Left ventricle myocardium inferior (tissue), 1 donor: Measurements from ENCODE around the gene PTTG1IP. TPM values are rescaled to one million over a fixed set of nuclear protein-coding genes. Genes with fewer than 3 reads are reported as not detected.
"Not testable (repeated sequence)": the region's sequence is repeated elsewhere in the genome, so short reads cannot be mapped to it uniquely, and the experiment has no call there.

Experiments used
- DNase-seq: peaks from one replicate; pipeline ENCODE4 v3.0.0-alpha.2; 2020
- H3K27ac ChIP-seq: fragments of 200-600 bp; replicated peaks from 2 replicates; pipeline ENCODE4 v1.8.0; 2021
- H3K27me3 ChIP-seq: fragments of 200-600 bp; 2 replicates; pipeline ENCODE4 v1.8.0; 2021; ENCODE audit warnings: low read depth
- H3K36me3 ChIP-seq: fragments of 200-600 bp; 2 replicates; pipeline ENCODE4 v1.8.0; 2021
- H3K4me1 ChIP-seq: fragments of 200-600 bp; 2 replicates; pipeline ENCODE4 v1.8.0; 2021
- H3K4me3 ChIP-seq: fragments of 200-600 bp; 2 replicates; pipeline ENCODE4 v1.8.0; 2021; ENCODE audit warnings: mild to moderate bottlenecking, moderate library complexity
- H3K9me3 ChIP-seq: fragments of 200-600 bp; replicated peaks from 2 replicates; pipeline ENCODE4 v1.8.0; 2021
- intact Hi-C: fragments of 100-400 bp; cut with micrococcal nuclease; formaldehyde crosslinking; loops from one replicate; pipeline ENCODE4 v1.11.0; 2022
- total RNA-seq: library from RNA; stranded (reverse); fragmentation: NEBNext Ultra II Directional; extraction: Animal tissue kit (Norgen Biotek cat#: 25700); gene quantifications from one replicate; pipeline ENCODE4 v1.2.1, GENCODE V29; 2021
- TF ChIP-seq, protein P1 (sequence below): fragments of 200-600 bp; IDR thresholded peaks from 2 replicates; pipeline ENCODE4 v1.8.0; 2021; ENCODE audit warnings: antibody characterized with exemption, mild to moderate bottlenecking, borderline replicate concordance
- donor health status: DM: no; HTN: yes; CAD: no; lungs with severe emphysema.

Gene PTTG1IP
- total RNA-seq, 1 donor from 2014 or later = 171 TPM

DNA sequence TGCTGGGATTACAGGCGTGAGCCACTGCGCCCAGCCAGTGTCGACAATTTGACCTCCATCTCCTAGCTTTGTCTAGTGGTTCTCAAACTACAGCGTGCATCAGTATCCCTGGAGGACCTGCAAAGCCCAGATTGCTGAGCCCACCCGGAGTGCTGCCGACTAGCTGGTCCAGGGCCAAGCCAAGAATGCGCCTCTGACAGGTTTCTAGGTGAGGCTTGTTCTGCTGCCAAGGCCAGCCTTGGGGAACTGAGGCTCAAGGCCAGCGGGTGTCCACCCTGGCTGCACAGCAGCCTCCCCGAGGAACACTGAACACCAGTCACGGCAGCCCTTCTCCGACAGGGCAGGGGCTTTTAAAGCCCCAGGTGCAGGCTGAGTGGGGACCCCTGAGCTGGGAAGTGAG lies 9.8 kb upstream of the PTTG1IP start:
- intact Hi-C loops = no loop called here
- no peaks in the 10 kb centered on the region for H3K27me3 ChIP-seq
- no peak overlapping the region for H3K27ac ChIP-seq
- H3K4me1 ChIP-seq = peaks cover 7% of the 10 kb centered on the region
- no peaks in the 10 kb centered on the region for H3K9me3 ChIP-seq
- no peak for DNase-seq
- TF ChIP-seq, protein P1, sequence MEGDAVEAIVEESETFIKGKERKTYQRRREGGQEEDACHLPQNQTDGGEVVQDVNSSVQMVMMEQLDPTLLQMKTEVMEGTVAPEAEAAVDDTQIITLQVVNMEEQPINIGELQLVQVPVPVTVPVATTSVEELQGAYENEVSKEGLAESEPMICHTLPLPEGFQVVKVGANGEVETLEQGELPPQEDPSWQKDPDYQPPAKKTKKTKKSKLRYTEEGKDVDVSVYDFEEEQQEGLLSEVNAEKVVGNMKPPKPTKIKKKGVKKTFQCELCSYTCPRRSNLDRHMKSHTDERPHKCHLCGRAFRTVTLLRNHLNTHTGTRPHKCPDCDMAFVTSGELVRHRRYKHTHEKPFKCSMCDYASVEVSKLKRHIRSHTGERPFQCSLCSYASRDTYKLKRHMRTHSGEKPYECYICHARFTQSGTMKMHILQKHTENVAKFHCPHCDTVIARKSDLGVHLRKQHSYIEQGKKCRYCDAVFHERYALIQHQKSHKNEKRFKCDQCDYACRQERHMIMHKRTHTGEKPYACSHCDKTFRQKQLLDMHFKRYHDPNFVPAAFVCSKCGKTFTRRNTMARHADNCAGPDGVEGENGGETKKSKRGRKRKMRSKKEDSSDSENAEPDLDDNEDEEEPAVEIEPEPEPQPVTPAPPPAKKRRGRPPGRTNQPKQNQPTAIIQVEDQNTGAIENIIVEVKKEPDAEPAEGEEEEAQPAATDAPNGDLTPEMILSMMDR = no peak
- H3K36me3 ChIP-seq = no peaks in the 10 kb centered on the region
- H3K4me3 ChIP-seq = no peak overlapping the region

DNA sequence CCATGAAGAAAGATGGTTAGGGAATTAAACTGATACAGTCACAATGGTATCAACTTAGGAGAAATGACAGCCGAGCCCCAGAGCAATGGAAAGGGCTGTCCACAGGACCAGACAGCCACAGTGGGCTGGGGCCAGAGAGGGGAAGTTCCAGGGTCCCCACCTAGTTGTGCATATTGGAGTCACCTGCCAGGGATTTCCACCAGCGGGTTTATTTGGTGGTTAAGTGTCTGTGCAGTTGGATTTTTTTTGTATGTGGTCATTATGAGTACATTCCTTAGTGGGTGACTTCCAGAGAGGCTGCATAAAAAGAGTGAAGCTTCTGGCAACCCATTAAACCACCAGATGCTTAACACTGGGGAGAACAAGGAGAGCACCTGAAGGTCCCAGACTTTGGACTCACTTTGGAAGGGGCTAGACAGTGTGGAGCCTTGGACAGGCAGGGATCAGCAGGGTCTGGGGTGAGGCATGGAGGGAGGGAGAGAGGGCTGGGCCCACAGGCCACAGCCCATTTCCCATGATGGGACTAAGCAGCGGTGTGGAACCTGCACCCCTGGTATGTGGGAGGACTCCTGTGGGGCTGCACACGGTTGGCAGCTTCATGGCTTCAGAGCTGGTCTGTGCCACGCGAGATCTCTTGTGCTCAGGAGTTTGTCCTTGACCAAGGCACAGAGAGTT lies 7.8 kb upstream of the PTTG1IP start:
- TF ChIP-seq, protein P1 = no peak
- H3K36me3 ChIP-seq = no peaks in the 10 kb centered on the region
- H3K4me3 ChIP-seq = no peak overlapping the region
- DNase-seq = no peak
- peaks cover 7% of the 10 kb centered on the region for H3K4me1 ChIP-seq
- H3K27me3 ChIP-seq = no peaks in the 10 kb centered on the region
- intact Hi-C loops = no loop called here
- H3K27ac ChIP-seq = peak overlapping the region; percentile 73
- H3K9me3 ChIP-seq = no peaks in the 10 kb centered on the region

DNA sequence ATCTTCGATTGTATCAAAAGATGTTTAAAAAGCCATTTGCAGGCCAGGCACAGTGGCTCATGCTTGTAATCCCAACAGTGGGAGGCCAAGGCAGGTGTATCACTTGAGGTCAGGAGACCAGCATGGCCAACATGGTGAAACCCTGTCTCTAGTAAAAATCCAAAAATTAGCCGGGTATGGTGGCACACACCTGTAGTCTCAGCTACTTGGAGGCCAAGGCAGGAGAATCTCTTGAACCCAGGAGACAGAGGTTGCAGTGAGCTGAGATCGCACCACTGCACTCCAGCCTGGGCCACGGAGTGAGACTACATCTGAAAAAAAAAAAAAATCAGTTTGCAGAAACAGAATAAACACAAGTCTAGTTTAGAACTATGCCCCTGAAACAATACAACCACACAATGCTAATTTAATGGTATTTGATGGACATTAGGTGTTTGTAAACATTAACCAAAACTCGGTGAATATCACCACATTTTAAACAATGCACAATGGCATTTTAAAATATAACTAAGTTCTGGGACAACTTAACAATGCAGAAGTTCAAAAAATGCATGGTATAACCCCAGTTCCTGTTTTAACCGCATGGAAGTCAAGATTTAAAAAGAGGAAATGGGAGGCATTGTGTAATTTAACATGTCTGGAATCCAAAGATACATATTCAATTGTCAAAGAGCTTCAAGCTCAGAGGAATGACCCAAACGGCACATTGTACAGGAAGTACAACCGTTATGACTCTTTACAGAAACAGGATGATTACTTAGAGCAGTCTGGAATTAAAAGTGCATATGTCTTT lies 7.1 kb upstream of the PTTG1IP start:
- intact Hi-C loops = no loop called here

DNA sequence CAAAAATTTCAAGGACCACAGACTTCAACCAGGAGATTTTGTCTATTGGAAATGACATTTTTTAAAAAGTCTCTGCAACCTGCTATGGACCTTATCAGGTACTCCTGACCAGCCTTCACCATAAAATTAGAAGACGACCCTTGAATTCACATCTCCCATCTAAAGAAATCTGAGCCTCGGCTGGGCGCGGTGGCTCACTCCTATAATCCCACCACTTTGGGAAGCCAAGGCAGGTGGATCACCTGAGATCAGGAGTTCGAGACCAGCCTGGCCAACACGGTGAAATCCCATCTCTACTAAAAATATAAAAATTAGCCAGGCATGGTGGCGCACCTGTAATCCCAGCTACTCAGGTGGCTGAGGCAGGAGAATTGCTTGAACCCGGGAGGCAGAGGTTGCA lies 5.7 kb upstream of the PTTG1IP start:
- H3K36me3 ChIP-seq, DNase-seq, H3K9me3 ChIP-seq, H3K4me3 ChIP-seq, intact Hi-C loops, H3K27me3 ChIP-seq: not testable (repeated sequence)
- H3K4me1 ChIP-seq = peaks cover 25% of the 10 kb centered on the region
- H3K27ac ChIP-seq = peak overlapping the region; percentile 27

More for the DNA sequence above, 7.1 kb upstream of the PTTG1IP start:
- Histone ChIP-seq H3K27me3 (no peaks in the 10 kb centered on the region), H3K4me3 (no peak overlapping the region), H3K36me3 (no peaks in the 10 kb centered on the region), H3K27ac (peak overlapping the region; percentile 73), H3K9me3 (no peaks in the 10 kb centered on the region), H3K4me1 (peaks cover 11% of the 10 kb centered on the region)
- TF ChIP-seq, protein P1 = no peak
- DNase-seq = no peak

DNA sequence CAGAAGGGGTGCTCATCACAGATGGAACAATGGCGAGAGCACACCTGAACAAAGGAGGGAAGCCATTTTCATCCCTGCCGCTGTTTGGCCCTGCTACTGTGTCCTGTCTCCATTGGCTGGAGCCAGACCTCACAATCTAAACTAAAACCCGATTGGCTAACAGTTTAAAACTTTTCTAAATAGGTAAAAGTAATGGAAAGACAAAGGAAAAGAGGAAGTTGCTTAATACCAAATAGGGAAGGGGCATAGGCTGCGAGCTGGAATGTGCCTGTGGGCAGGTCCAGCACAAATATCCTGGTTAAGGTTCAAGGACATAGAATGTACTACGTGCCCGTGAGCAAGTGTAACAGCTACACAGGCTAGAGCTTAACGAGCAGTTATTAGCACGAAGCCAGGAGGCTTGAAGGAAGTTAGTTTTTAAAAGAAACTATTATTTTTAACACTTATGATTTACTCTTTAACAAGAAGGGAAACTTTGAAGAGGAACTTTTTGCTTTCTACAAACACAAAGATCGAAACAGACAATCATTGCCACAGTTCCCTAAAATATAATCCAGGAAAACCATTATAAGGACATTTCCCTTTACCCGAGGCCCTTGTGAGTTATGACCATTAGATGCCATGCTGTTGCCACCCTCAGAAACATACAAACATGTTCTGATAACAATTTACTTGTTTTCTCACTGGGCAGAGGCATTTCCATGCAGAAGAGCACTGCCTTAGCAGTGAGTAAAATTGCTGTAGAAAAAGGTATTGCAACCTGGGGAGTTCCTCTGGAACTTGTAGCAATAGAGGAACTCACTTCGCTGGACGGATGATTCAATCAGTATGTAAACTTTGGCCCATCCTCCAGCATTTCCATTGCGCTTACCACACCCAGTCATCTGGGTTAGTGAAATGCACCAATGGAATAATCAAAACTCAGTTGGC lies 4.8 kb upstream of the PTTG1IP start:
- Histone ChIP-seq H3K27me3 (no peaks in the 10 kb centered on the region), H3K27ac (peak overlapping the region; percentile 8), H3K9me3 (no peaks in the 10 kb centered on the region), H3K4me3 (no peak overlapping the region), H3K4me1 (peaks cover 31% of the 10 kb centered on the region), H3K36me3 (no peaks in the 10 kb centered on the region)
- intact Hi-C loops = no loop called here
- TF ChIP-seq, protein P1 = no peak
- peak; percentile 9 for DNase-seq
